WTC11 (cell line): Measurements from ENCODE around the gene MCRIP2. TPM values are rescaled to one million over a fixed set of nuclear protein-coding genes. Genes with fewer than 3 reads are reported as not detected.
A peak's percentile ranks its signal among the peaks of the same experiment; 100 is the strongest.

Source experiments
- ATAC-seq: fragments of 200-7000 bp; cut with Tn5 transposase; 2 replicates; pipeline ENCODE4 v1.10.0; 2021; ENCODE audit warnings: mild to moderate bottlenecking, moderate library complexity
- CTCF ChIA-PET: fragments of 300-600 bp; sonication (Branson Sonifier 250); formaldehyde crosslinking; loops from one replicate; lab custom pipeline; 2021; ENCODE audit warnings: antibody characterized with exemption; lab: Charles Lee
- POLR2A ChIA-PET: fragments of 350-600 bp; sonication (Branson Sonifier 250); formaldehyde crosslinking; loops from one replicate; lab custom pipeline; 2021; ENCODE audit warnings: antibody characterized with exemption; lab: Charles Lee
- DNase-seq: peaks from one replicate; pipeline ENCODE4 v3.0.0; 2021; ENCODE audit warnings: low spot score
- H3K27ac Mint-ChIP-seq: 2 replicates; pipeline ENCODE4 v1.8.0; 2021; ENCODE audit warnings: mixed read lengths
- H3K27me3 Mint-ChIP-seq: 2 replicates; pipeline ENCODE4 v1.8.0; 2021; ENCODE audit warnings: low read depth, mild to moderate bottlenecking, moderate library complexity, mixed read lengths
- H3K36me3 Mint-ChIP-seq: 2 replicates; pipeline ENCODE4 v1.8.0; 2021; ENCODE audit warnings: mixed read lengths
- H3K4me1 Mint-ChIP-seq: 2 replicates; pipeline ENCODE4 v1.8.0; 2022; ENCODE audit warnings: mixed read lengths
- H3K4me3 Mint-ChIP-seq: 2 replicates; pipeline ENCODE4 v1.8.0; 2021; ENCODE audit warnings: mild to moderate bottlenecking, moderate library complexity, mixed read lengths
- H3K9me3 Mint-ChIP-seq: 2 replicates; pipeline ENCODE4 v1.8.0; 2021; ENCODE audit warnings: mixed read lengths
- ATF3 ChIP-seq: sonication (generic); formaldehyde crosslinking; conservative IDR thresholded peaks from 2 replicates; pipeline ENCODE4 v1.8.1; 2022; ENCODE audit warnings: mild to moderate bottlenecking, missing genetic modification reagents
- CREB1 ChIP-seq: sonication (generic); formaldehyde crosslinking; IDR thresholded peaks from 2 replicates; pipeline ENCODE4 v1.8.0; 2023; ENCODE audit warnings: mild to moderate bottlenecking, missing genetic modification reagents
- CREM ChIP-seq: sonication (generic); formaldehyde crosslinking; IDR thresholded peaks from 2 replicates; pipeline ENCODE4 v1.8.1; 2022; ENCODE audit warnings: mild to moderate bottlenecking, missing genetic modification reagents, moderate library complexity
- ELF4 ChIP-seq: sonication (generic); formaldehyde crosslinking; IDR thresholded peaks from 2 replicates; pipeline ENCODE4 v1.8.1; 2022; ENCODE audit warnings: low read depth, mild to moderate bottlenecking, moderate library complexity, missing genetic modification reagents
- EMX1 ChIP-seq: fragments of 250-450 bp; sonication (Bioruptor Pico); IDR thresholded peaks from 2 replicates; pipeline ENCODE4 v1.8.0; 2021; ENCODE audit warnings: mild to moderate bottlenecking
- ETV6 ChIP-seq: sonication (generic); formaldehyde crosslinking; IDR thresholded peaks from 2 replicates; pipeline ENCODE4 v1.8.1; 2022; ENCODE audit warnings: mild to moderate bottlenecking, missing genetic modification reagents
- FOXJ3 ChIP-seq: sonication (generic); formaldehyde crosslinking; IDR thresholded peaks from 2 replicates; pipeline ENCODE4 v1.9.0; 2021; ENCODE audit warnings: missing genetic modification reagents, mild to moderate bottlenecking, borderline replicate concordance
- FOXK1 ChIP-seq: sonication (generic); formaldehyde crosslinking; IDR thresholded peaks from 2 replicates; pipeline ENCODE4 v1.8.0; 2022; ENCODE audit warnings: mild to moderate bottlenecking, moderate library complexity, missing genetic modification reagents
- FOXP1 ChIP-seq: sonication (generic); formaldehyde crosslinking; IDR thresholded peaks from 2 replicates; pipeline ENCODE4 v1.8.0; 2022; ENCODE audit warnings: missing genetic modification reagents, mild to moderate bottlenecking, moderate library complexity, borderline replicate concordance
- GABPB1 ChIP-seq: sonication (generic); formaldehyde crosslinking; IDR thresholded peaks from 2 replicates; pipeline ENCODE4 v1.8.1; 2023; ENCODE audit warnings: mild to moderate bottlenecking, missing genetic modification reagents
- IRF1 ChIP-seq: sonication (generic); formaldehyde crosslinking; IDR thresholded peaks from 2 replicates; pipeline ENCODE4 v1.8.0; 2023; ENCODE audit warnings: missing genetic modification reagents
- JAZF1 ChIP-seq: fragments of 250-450 bp; sonication (Bioruptor Pico); IDR thresholded peaks from 2 replicates; pipeline ENCODE4 v1.9.0; 2021; ENCODE audit warnings: moderate library complexity, mild to moderate bottlenecking, inconsistent platforms
- JUN ChIP-seq: sonication (generic); formaldehyde crosslinking; IDR thresholded peaks from 2 replicates; pipeline ENCODE4 v1.8.0; 2023; ENCODE audit warnings: mild to moderate bottlenecking, missing genetic modification reagents
- NFATC4 ChIP-seq: fragments of 250-450 bp; sonication (Bioruptor Pico); IDR thresholded peaks from 2 replicates; pipeline ENCODE4 v1.9.0; 2021; ENCODE audit warnings: mild to moderate bottlenecking
- NR2C2 ChIP-seq: sonication (generic); formaldehyde crosslinking; IDR thresholded peaks from 2 replicates; pipeline ENCODE4 v1.8.0; 2022; ENCODE audit warnings: mild to moderate bottlenecking, missing genetic modification reagents
- OVOL2 ChIP-seq: fragments of 250-450 bp; sonication (Bioruptor Pico); IDR thresholded peaks from 2 replicates; pipeline ENCODE4 v1.9.0; 2021; ENCODE audit warnings: mild to moderate bottlenecking, borderline replicate concordance
- SP1 ChIP-seq: sonication (generic); formaldehyde crosslinking; conservative IDR thresholded peaks from 2 replicates; pipeline ENCODE4 v1.8.1; 2022; ENCODE audit warnings: missing genetic modification reagents
- TEAD1 ChIP-seq: sonication (generic); formaldehyde crosslinking; IDR thresholded peaks from 2 replicates; pipeline ENCODE4 v1.8.0; 2022; ENCODE audit warnings: mild to moderate bottlenecking, missing genetic modification reagents
- TP53 ChIP-seq: sonication (generic); formaldehyde crosslinking; IDR thresholded peaks from 2 replicates; pipeline ENCODE4 v1.8.1; 2023; ENCODE audit warnings: mild to moderate bottlenecking, missing genetic modification reagents
- USF2 ChIP-seq: sonication (generic); formaldehyde crosslinking; IDR thresholded peaks from 2 replicates; pipeline ENCODE4 v1.8.1; 2023; ENCODE audit warnings: mild to moderate bottlenecking, missing genetic modification reagents, moderate library complexity
- ZBTB21 ChIP-seq: sonication (generic); formaldehyde crosslinking; IDR thresholded peaks from 2 replicates; pipeline ENCODE4 v1.8.1; 2023; ENCODE audit warnings: mild to moderate bottlenecking, missing genetic modification reagents, borderline replicate concordance
- ZNF281 ChIP-seq: sonication (generic); formaldehyde crosslinking; IDR thresholded peaks from 2 replicates; pipeline ENCODE4 v1.8.0; 2023; ENCODE audit warnings: mild to moderate bottlenecking, missing genetic modification reagents
- ZNF396 ChIP-seq: fragments of 250-450 bp; sonication (Bioruptor Pico); IDR thresholded peaks from 2 replicates; pipeline ENCODE4 v1.8.0; 2021; ENCODE audit warnings: mild to moderate bottlenecking, moderate library complexity, borderline replicate concordance
- ZNF425 ChIP-seq: fragments of 250-450 bp; sonication (Bioruptor Pico); conservative IDR thresholded peaks from 2 replicates; pipeline ENCODE4 v1.9.0; 2021; ENCODE audit warnings: mild to moderate bottlenecking
- total RNA-seq: library from RNA; stranded (reverse); gene quantifications from 3 replicates; pipeline ENCODE4 v1.2.3, GENCODE V29; 2021

Gene MCRIP2
- total RNA-seq, 1 experiment from 2014 or later: 63.3 TPM

GRCh38 chr16:667780-668518 is 26.3 kb downstream of the MCRIP2 start, which contains the start of gene RHOT2 (continued):
- TF ChIP-seq TEAD1 (CRISPR knock-in tag): peak; percentile 81; the same call in 1 of the 2 replicates
- no peak for TF ChIP-seq NFATC4
- TF ChIP-seq JUN: 0 out of 2 replicates have a peak, but pooled peaks have one; percentile 61
- TF ChIP-seq ETV6 (CRISPR knock-in tag): peak; percentile 91
- 0 out of 2 replicates have a peak, but pooled peaks have one; percentile 56 for TF ChIP-seq IRF1 (CRISPR knock-in tag)
- TF ChIP-seq ZNF281: no peak
- no peak for TF ChIP-seq ZNF396 (CRISPR knock-in tag)
- peak; percentile 79 for TF ChIP-seq GABPB1 (CRISPR knock-in tag)
- TF ChIP-seq CREM: peak; percentile 89
- peak; percentile 38; the same call in 1 of the 2 replicates for TF ChIP-seq ELF4
- peak; percentile 50; the same call in 1 of the 2 replicates for TF ChIP-seq TP53 (CRISPR knock-in tag)
- peak; percentile 97 for TF ChIP-seq SP1
- TF ChIP-seq EMX1 (CRISPR knock-in tag): peak; percentile 66; the same call in 1 of the 2 replicates
- TF ChIP-seq ZNF425: no peak

GRCh38 chr16:668519-669171 is 27.0 kb downstream of the MCRIP2 start:
- POLR2A ChIA-PET: interaction anchor here (1.8 kb wide), 1 partner anchor 52 kb away, joined by 6 read pairs; no protein-coding TSS in a partner anchor
- H3K36me3 Mint-ChIP-seq: peaks cover 11% of the 10 kb centered on the region
- ATAC-seq: no peak
- CTCF ChIA-PET: interaction anchor here (1.3 to 3.0 kb wide), 9 partner anchors 7 to 297 kb away, joined by 3 to 21 read pairs (median 6); partner anchors contain the start of genes ANTKMT, RHBDL1, STUB1 and WDR90
- H3K4me1 Mint-ChIP-seq: no peaks in the 10 kb centered on the region
- no peak overlapping the region for H3K27ac Mint-ChIP-seq
- no peak for TF ChIP-seq GABPB1 (CRISPR knock-in tag)
- 0 out of 2 replicates have a peak, but pooled peaks have one; percentile 39 for TF ChIP-seq JUN
- TF ChIP-seq NFATC4: no peak
- TF ChIP-seq FOXJ3 (CRISPR knock-in tag): no peak
- 0 out of 2 replicates have a peak, but pooled peaks have one; percentile 4 for TF ChIP-seq ZBTB21 (CRISPR knock-in tag)
- no peak for TF ChIP-seq ATF3 (CRISPR knock-in tag)
- TF ChIP-seq NR2C2: no peak
- no peak for TF ChIP-seq JAZF1 (CRISPR knock-in tag)
- 0 out of 2 replicates have a peak, but pooled peaks have one; percentile 19 for TF ChIP-seq FOXP1
- no peak for TF ChIP-seq OVOL2 (CRISPR knock-in tag)
- no peak for TF ChIP-seq FOXK1 (CRISPR knock-in tag)
- no peak for TF ChIP-seq CREB1
- TF ChIP-seq USF2 (CRISPR knock-in tag): no peak
- no peaks in the 10 kb centered on the region for H3K9me3 Mint-ChIP-seq
- peak overlapping the region; percentile 65 for H3K4me3 Mint-ChIP-seq
- no peak for DNase-seq
- H3K27me3 Mint-ChIP-seq: no peaks in the 10 kb centered on the region
